GM21360 (cell line): ENCODE results near the gene NPLOC4.
"Not testable (repeated sequence)": the region's sequence is repeated elsewhere in the genome, so short reads cannot be mapped to it uniquely, and the experiment has no call there.

Experiments used
- ATAC-seq: cut with Tn5 transposase; IDR thresholded peaks from one replicate; pipeline ENCODE4 v1.9.1; 2021; ENCODE audit warnings: mild to moderate bottlenecking, moderate library complexity; ENCODE audit not compliant: unreplicated experiment

NPLOC4 gene

DNA sequence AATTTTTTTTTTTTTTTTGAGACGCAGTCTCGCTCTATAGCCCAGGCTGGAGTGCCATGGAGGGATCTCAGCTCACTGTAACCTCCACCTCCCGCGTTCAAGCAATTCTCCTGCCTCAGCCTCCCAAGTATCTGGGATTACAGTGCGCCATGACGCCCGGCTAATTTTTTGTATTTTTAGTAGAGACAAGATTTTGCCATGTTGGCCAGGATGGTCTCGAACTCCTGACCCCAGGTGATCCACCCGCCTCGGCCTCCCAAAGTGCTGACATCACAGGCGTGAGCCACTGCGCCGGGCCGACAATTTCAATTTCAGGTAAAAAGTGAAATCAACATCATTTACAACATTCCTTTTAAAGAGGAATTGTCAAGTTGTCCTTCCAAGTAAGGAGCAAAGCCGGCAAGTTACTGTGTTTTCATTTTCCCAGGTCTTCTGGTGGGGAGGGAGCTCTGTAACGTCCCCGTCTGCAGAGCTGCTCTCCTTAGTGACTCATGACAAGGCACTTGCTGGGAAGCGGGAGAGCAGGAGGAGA is 873 bp downstream of the NPLOC4 start:
- ATAC-seq = no peak

DNA sequence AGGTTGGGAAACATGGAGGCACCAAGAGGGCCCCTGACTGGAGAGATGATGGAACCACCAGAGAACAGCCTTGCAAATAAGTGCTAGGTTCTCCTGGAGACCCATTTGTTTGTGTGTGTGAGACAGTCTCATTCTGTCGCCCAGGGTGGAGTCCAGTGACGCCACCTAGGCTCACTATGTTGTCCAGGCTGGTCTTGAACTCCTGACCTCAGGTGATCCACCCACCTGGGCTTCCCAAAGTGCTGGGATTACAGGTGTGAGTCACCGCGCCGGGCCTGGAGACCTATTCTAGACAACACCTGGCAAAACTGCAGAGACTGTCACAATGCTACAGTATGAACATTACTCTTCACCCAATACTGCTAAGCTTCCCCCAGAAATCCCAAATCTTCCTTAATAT is 1.5 kb downstream of the NPLOC4 start:
- ATAC-seq = no peak

DNA sequence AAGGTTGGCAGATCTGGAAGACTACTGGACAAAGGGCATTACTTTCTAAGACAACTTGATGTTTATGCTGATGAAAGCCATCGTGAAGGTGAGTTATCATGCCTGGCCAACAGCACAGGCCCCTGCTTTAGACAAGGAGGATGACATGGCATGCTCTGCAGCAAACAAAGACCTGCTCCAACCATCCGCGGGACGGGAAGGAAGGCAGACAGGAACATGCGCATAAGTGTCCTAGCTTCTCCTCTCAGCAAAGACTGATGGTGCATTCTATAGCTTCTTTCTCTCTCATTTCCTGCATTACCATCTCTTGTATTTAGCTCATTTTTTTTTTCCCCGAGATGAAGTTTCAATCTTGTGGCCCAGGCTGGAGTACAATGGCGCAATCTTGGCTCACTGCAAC is 5.4 kb downstream of the NPLOC4 start:
- no peak for ATAC-seq

- ATAC-seq = no peak
Measured at GRCh38 chr17:81630274-81630673, 6.6 kb downstream of the NPLOC4 start.

DNA sequence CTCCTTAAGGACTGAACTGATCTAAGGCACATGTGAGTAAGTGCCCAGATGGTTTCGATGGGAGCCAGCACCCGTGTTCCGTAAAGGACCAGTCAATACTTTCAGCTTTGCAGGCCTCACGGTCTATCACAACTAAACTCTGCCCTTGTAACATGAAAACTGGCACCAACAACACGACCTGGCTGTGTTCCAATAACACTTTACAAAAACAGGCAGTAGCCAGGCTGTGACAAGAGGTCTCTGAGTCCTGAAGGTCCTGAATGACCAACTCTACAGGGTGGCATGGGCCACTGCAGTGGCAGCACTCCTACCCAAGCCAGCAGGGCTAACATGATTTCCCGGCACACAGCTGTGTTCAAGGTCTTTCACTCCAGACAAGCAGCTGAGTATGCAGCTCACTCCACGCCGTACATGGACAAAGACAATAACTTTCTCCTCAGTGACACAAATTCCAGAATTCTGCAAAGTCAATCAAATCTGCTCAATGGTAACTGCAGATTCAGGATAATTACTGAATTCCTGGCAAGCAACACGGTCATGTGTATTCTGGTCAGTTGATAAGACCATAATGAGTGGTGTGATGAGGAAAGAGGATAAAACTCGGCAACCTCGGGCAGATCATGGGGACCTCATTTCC is 15.3 kb downstream of the NPLOC4 start:
- ATAC-seq = no peak

DNA sequence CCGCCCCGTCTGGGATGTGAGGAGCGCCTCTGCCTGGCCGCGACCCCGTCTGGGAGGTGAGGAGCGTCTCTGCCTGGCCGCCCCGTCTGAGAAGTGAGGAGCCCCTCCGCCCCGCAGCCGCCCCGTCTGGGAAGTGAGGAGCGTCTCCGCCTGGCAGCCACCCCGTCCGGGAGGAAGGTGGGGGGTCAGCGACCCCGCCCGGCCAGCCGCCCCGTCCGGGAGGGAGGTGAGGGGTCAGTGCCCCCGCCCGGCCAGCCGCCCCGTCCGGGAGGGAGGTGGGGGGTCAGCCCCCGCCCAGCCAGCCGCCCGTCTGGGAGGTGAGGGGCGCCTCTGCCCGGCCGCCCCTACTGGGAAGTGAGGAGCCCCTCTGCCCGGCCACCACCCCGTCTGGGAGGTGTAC is 18.6 kb downstream of the NPLOC4 start:
- ATAC-seq = not testable (repeated sequence)

- no peak for ATAC-seq
Measured at GRCh38 chr17:81616877-81617276, 20.0 kb downstream of the NPLOC4 start.

- no peak for ATAC-seq
Measured at GRCh38 chr17:81615401-81615930, 21.4 kb downstream of the NPLOC4 start.

GRCh38 chr17:81612172-81612970 is 24.5 kb downstream of the NPLOC4 start:
- no peak for ATAC-seq

- no peak for ATAC-seq
Measured at GRCh38 chr17:81609541-81610311, 27.2 kb downstream of the NPLOC4 start.

DNA sequence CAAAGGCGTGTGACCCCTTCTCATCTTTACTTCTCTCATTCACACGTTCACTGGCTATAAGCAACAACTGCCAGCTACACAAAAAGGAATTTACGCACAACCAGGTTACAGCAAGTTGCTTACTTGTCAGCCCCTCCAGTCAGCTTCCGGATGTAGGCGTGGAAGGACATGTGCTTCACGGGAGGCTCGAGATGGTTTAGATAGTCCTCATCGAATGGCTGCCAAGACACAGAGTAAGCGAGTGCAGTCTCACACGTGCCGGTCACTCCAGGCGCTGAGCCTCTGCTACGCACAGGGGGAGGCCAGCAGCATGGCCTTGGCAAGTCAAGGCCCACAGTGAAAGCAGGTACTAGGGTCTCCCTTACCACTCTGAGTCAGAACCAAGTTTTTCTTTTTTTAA is 28.3 kb downstream of the NPLOC4 start:
- ATAC-seq = no peak

DNA sequence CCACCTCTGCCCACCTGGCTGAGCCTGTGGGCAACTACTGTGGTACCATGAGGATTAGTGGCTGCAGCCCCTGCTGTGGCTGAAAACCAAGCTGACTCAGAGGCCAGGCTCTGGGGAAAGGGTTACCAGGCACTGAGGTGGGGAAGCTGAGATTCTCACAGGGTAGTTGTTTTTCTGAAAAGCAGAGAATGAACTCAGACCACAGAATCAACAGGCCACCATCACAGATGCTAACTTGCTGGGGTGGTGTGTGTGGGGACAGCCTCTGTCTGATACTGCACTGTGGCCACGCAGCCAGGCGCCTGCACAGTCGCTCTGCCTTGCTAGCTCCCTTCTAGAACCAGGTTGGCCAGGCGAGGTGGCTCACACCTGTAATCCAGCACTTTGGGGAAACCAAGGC is 28.8 kb downstream of the NPLOC4 start:
- no peak for ATAC-seq

GRCh38 chr17:81607431-81607830 is 29.5 kb downstream of the NPLOC4 start:
- no peak for ATAC-seq

GRCh38 chr17:81603846-81604610 is 32.9 kb downstream of the NPLOC4 start:
- ATAC-seq = no peak

GRCh38 chr17:81601525-81602120 is 35.3 kb downstream of the NPLOC4 start:
- no peak for ATAC-seq

GRCh38 chr17:81599719-81600486 is 37.0 kb downstream of the NPLOC4 start:
- ATAC-seq = no peak

GRCh38 chr17:81593105-81593871 is 43.6 kb downstream of the NPLOC4 start:
- ATAC-seq = no peak

DNA sequence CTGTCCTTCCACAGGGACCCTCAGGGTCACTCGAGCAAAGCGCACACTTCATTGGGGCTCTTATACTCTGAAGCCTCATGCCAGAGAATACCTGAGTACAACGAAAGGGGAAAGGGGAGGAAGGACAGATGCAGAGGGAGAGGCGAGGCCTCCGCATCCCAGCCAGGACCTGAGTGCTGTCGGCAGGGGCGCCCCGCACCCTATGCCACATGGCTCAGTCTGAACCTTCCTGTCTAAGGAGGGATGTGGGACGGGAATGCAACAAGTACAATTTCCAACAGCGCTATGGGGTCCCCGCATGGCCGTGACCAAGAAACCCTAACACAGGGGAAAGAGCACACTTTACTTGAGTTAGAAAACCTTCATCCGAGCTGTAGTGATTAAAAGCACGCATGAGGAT is 44.9 kb downstream of the NPLOC4 start:
- ATAC-seq = no peak

GRCh38 chr17:81590121-81590520 is 46.8 kb downstream of the NPLOC4 start:
- ATAC-seq = no peak
